ENCODE results near the gene LMO2. TPM values are rescaled to one million over a fixed set of nuclear protein-coding genes. Genes with fewer than 3 reads are reported as not detected.
"Not testable (repeated sequence)": the region's sequence is repeated elsewhere in the genome, so short reads cannot be mapped to it uniquely, and the experiment has no call there.

Gene LMO2
- total RNA-seq, 8 experiments from 2014 or later: 1.0 to 81.7 (median 12.2) TPM

DNA sequence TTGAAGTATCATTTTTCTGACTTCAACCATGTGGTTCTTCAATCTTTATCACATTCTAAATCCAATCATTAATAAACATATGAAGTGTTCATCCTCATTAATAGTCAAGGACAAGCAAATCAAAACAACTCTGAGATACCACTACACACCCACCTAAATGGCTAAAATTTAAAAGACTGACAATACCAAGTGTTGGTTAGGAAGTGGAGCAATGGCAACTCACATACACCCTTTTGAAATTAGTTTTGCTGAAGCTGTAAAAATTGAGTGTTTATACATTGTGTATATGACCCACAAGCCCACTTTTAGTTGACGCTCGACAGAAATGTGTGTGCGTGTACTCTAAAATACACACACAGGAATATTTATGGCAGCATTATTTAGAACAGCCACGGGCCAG, 36.7 kb upstream of the LMO2 start:
- peaks cover 8 to 12% of the 10 kb centered on the region in 2 donors for H3K4me1 ChIP-seq (replicated peaks in 1 of 2)
- in situ Hi-C loops (cut with MboI; ENCODE audit: low pct_unique_long_range_greater_than_20kb in 2 of 9, low sequenced_read_pairs in 9 of 9, unreplicated experiment in 9 of 9): no loop called here
- H3K4me3 ChIP-seq: no peak overlapping the region
- WGBS, 10 experiments: 84 to 100% (median 94%) methylated on average over 1 to 4 of the region's 4 CpGs; no CpG with 5 or more reads in 3 of the 10 experiments
- ATAC-seq (replicated peaks in 6 of 8): no peak
- H3K27ac ChIP-seq: no peak overlapping the region

DNA sequence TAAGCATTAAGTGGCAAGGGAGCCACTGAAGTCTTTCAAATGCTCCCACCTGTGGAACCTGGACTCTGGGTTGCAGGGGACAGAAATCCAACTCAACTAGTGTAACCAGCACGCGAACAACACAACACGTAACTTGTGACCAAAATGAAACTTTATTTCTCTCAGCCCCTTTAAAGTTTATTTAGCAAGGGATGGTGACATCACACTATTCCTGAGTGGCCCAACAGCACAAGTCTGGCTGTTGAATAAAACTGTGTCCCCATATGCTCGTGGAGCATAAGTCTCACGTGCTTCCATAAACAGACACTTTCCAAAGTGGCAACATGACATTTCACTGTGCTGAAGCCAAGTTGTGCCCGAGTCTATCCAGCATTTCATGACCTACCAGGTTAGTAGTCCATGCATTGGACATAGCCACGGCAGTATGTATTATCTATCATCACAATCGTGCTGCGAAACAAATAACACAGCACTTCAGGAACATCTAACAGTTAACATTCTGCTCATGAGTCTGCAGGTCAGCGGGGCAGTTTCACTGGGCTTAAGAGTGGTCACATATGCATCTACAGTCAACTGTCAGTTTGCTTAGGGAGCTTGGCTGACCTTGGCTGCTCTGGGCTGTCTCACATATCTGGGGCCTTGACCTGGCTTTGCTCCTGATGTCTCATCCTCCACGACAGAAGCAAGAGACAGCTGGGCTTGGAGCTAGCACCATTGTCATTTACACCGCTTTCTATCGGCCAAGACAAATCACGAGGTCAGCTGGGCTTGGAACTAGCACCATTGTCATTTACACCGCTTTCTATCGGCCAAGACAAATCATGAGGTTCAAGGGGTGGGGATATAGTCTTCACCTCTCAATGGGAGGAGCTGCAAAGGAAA, 35.0 kb upstream of the LMO2 start:
- H3K4me3 ChIP-seq: no peak overlapping the region
- 63 to 94% (median 77%) methylated on average over 3 to 13 of the region's 16 CpGs; no CpG with 5 or more reads in 2 of the 10 experiments for WGBS, 10 experiments
- no peak overlapping the region for H3K27ac ChIP-seq
- in situ Hi-C loops (cut with MboI; ENCODE audit: low pct_unique_long_range_greater_than_20kb in 2 of 9, low sequenced_read_pairs in 9 of 9, unreplicated experiment in 9 of 9): no loop called here
- ATAC-seq (replicated peaks in 6 of 8): no peak
- peaks cover 8 to 12% of the 10 kb centered on the region in 2 donors for H3K4me1 ChIP-seq (replicated peaks in 1 of 2)

DNA sequence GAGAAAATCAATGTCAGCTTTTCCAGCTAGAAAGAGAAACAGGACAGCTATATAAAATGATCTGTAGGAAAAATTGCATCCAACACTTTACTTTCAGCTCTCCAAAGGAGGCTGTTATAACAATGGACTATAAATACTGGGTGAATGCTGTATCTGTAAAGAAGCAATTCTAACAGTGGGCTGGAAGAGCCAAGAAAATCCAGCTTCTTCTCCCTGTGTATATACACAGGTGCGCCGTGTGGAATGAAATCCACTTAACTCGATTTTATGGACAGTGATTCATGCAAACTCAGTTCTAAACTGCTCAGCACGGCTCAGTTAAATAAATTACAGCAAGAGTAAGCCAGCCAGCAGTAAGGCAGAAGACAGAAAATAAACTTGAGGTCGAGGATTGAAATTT, 32.5 kb upstream of the LMO2 start:
- in situ Hi-C loops (cut with MboI; ENCODE audit: low pct_unique_long_range_greater_than_20kb in 2 of 9, low sequenced_read_pairs in 9 of 9, unreplicated experiment in 9 of 9): no loop called here
- peak in 2 of 8 experiments; percentile 27 to 48 for ATAC-seq (replicated peaks in 6 of 8)
- no peak overlapping the region for H3K27ac ChIP-seq

DNA sequence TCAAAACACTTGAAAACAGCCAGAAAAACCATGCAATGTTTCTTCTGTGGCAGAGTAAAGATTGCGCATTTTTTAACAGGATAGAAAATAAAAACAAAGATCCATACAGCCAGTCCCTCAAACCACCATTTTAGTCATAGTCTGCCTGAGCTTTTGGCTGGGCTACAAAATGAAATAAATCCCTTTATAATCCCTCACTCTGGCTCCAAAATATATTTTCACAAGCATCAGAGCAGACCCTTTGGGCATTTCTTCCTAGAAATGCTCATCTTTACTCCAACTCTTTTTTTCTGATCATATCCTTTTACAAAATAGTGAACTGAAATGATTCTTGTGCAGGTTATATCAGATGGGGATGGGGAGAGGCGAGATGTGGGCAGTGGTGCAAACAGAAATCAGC, 31.8 kb upstream of the LMO2 start:
- WGBS, 10 experiments: 65 to 100% (median 91%) methylated on average over 1 to 2 of the region's 2 CpGs
- Histone ChIP-seq H3K4me1 (replicated peaks in 1 of 2) (no peaks in the 10 kb centered on the region), H3K4me3 (no peak overlapping the region), H3K27ac (no peak overlapping the region)
- in situ Hi-C loops (cut with MboI; ENCODE audit: low pct_unique_long_range_greater_than_20kb in 2 of 9, low sequenced_read_pairs in 9 of 9, unreplicated experiment in 9 of 9): no loop called here
- peak in 2 of 8 experiments; percentile 27 to 34 for ATAC-seq (replicated peaks in 6 of 8)

More for the DNA sequence above, 32.5 kb upstream of the LMO2 start:
- Histone ChIP-seq H3K4me1 (replicated peaks in 1 of 2) (no peaks in the 10 kb centered on the region), H3K4me3 (no peak overlapping the region)
- 40 to 100% (median 66%) methylated on average over 1 to 5 of the region's 5 CpGs; no CpG with 5 or more reads in 1 of the 10 experiments for WGBS, 10 experiments

DNA sequence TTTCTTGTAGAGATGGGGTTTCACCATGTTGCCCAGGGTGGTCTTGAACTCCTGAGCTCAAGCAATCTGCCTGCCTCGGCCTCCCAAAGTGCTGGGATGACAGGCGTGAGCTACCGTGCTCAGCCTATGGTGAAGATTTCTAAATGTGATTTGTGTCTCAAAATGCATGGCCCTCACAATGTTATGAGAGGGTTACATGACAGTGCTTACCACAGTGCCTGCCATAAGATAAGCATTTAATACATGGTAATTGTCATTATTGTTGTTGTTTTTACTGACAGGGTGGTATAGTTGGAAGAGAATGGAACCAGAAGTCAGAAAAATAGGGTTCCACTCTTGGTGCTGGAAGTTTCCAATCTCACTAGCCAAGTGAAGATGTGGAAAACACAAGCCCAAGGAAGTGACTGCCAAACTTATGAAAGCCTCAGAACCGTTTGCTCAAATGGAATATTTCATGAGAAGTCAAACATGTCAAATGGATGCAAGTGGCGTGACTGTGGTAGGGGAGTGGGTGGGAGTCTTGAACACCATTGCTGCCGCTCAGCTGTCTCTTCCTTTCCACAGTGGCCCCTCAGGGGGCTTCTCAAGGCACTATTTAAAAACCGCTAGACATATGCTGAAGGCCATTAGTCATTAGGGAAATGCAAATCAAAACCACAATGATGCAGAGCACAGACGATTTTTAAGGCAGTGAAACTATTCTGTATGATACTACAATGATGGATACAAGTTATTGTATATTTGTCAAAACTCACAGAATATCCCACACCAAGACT, 29.1 kb upstream of the LMO2 start:
- peak in 3 of 8 experiments; percentile 45 to 93 (median 91) for ATAC-seq (replicated peaks in 6 of 8)
- 0 to 100% (median 61%) methylated on average over 1 to 7 of the region's 8 CpGs; no CpG with 5 or more reads in 1 of the 10 experiments for WGBS, 10 experiments
- Histone ChIP-seq H3K4me3 (no peak overlapping the region), H3K27ac (no peak overlapping the region), H3K4me1 (replicated peaks in 1 of 2) (no peaks in the 10 kb centered on the region)
- in situ Hi-C loops (cut with MboI; ENCODE audit: low pct_unique_long_range_greater_than_20kb in 2 of 9, low sequenced_read_pairs in 9 of 9, unreplicated experiment in 9 of 9): no loop called here

DNA sequence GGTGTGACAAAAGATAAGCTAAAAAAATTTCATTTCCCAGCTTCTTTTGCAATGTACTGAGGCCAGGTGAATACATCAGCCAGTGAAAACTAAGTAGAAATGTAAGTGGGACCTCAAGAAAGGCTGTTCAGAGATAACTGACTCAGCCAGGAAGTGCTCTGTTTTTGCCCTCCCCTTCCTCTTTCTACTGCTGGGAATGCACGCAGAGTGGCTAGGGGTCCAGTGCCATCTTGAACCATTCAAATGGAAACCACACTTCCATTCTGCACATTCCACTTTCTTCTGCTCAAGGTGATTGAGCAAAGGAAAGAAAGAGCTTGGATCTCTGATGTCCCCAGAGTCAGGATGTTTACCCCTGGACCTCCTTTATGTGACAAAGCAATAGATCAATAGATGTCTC, 27.8 kb upstream of the LMO2 start:
- 80 to 100% (median 100%) methylated on average over 1 of the region's 1 CpG; no CpG with 5 or more reads in 5 of the 10 experiments for WGBS, 10 experiments
- ATAC-seq (replicated peaks in 6 of 8): no peak
- in situ Hi-C loops (cut with MboI; ENCODE audit: low pct_unique_long_range_greater_than_20kb in 2 of 9, low sequenced_read_pairs in 9 of 9, unreplicated experiment in 9 of 9): no loop called here
- H3K27ac ChIP-seq: no peak overlapping the region
- H3K4me3 ChIP-seq: no peak overlapping the region
- H3K4me1 ChIP-seq (replicated peaks in 1 of 2): no peaks in the 10 kb centered on the region

DNA sequence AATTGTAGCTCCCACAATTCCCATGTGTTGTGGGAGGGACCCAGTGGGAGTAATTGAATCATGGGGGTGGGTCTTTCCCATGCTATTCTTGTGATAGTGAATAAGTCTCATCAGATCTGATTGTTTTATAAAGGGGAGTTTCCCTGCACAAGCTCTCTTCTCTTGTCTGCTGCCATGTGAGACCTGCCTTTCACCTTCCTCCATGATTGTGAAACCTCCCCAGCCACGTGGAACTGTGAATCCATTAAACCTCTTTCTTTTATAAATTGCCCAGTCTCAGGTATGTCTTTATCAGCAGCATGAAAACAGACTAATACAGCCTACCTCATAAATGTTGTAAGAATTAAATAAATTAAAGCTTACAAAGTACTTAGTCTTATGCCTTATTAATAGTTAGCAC, 25.5 kb upstream of the LMO2 start:
- ATAC-seq (replicated peaks in 6 of 8); in situ Hi-C loops (cut with MboI; ENCODE audit: low pct_unique_long_range_greater_than_20kb in 2 of 9, low sequenced_read_pairs in 9 of 9, unreplicated experiment in 9 of 9); H3K4me3 ChIP-seq; H3K27ac ChIP-seq; H3K4me1 ChIP-seq (replicated peaks in 1 of 2): not testable (repeated sequence)
- WGBS, 10 experiments: 14 to 60% (median 42%) methylated on average over 1 of the region's 1 CpG; no CpG with 5 or more reads in 4 of the 10 experiments

DNA sequence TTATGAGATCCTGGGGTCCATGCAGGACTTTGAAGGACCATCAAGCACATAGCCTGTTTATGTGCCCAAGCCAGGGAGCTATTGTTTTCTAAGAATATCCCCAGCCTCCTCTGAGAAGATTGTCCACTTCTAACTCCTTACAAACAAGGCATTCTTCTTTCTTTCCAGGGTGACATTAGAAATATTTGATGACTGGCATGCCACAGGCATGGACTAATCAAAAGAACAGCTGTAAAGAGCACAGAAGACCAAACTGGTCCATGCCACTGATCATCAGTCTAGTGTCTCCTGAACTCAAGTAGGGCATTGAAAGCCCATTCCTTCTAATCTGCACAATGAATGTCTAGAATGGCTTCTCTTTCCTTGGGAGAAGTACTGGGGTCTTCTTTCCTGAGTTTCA, 24.9 kb upstream of the LMO2 start:
- no peak for ATAC-seq (replicated peaks in 6 of 8)
- no peak overlapping the region for H3K27ac ChIP-seq

DNA sequence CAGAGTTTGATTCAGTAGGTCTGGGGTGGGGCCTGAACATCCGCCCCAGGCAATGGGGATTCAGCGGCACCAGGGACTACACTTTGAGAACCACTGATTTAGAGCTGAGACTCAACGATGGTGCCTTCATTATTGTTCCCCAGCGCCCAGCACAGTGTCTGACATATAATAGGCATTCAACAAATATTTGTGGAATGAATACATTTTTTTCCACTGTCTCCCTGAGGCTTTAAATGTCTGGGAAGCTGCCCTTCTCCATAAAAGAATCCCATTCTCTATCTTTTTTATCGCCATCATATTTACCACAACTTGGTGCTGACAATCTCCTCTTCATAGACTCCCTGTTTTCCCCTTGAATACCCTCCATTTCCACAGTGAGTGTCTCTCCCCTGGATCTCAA, 23.6 kb upstream of the LMO2 start:
- no peaks in the 10 kb centered on the region for H3K4me1 ChIP-seq (replicated peaks in 1 of 2)
- 49 to 100% (median 74%) methylated on average over 1 to 4 of the region's 5 CpGs; no CpG with 5 or more reads in 2 of the 10 experiments for WGBS, 10 experiments
- no peak overlapping the region for H3K27ac ChIP-seq
- ATAC-seq (replicated peaks in 6 of 8): no peak
- H3K4me3 ChIP-seq: no peak overlapping the region
- in situ Hi-C loops (cut with MboI; ENCODE audit: low pct_unique_long_range_greater_than_20kb in 2 of 9, low sequenced_read_pairs in 9 of 9, unreplicated experiment in 9 of 9): no loop called here

More for the DNA sequence above, 24.9 kb upstream of the LMO2 start:
- in situ Hi-C loops (cut with MboI; ENCODE audit: low pct_unique_long_range_greater_than_20kb in 2 of 9, low sequenced_read_pairs in 9 of 9, unreplicated experiment in 9 of 9): no loop called here
- no peak overlapping the region for H3K4me3 ChIP-seq
- H3K4me1 ChIP-seq (replicated peaks in 1 of 2): no peaks in the 10 kb centered on the region

DNA sequence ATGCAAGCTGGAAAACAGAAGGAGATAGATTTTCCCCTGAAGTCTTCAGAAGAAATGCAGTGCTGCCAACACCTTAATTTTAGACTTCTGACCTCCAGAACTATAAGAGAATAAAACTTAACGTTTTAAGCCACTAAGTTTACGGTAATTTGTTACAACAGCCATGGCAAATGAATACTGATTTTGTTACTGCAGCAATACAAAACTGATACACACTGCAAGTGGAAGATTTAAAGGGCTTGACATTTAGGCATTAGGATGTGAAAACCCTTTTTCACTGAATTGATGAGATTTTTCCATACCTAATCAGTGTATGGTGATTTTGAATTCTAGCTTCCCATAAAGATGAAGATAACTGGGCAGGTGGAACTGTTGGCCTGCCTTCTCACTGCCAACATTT, 22.1 kb upstream of the LMO2 start:
- peaks cover 0 to 3% of the 10 kb centered on the region in 2 donors for H3K4me1 ChIP-seq (replicated peaks in 1 of 2)
- 42 to 100% (median 80%) methylated on average over 1 to 2 of the region's 2 CpGs for WGBS, 10 experiments
- no peak overlapping the region for H3K4me3 ChIP-seq
- ATAC-seq (replicated peaks in 6 of 8): no peak
- in situ Hi-C loops (cut with MboI; ENCODE audit: low pct_unique_long_range_greater_than_20kb in 2 of 9, low sequenced_read_pairs in 9 of 9, unreplicated experiment in 9 of 9): no loop called here
- H3K27ac ChIP-seq: no peak overlapping the region

DNA sequence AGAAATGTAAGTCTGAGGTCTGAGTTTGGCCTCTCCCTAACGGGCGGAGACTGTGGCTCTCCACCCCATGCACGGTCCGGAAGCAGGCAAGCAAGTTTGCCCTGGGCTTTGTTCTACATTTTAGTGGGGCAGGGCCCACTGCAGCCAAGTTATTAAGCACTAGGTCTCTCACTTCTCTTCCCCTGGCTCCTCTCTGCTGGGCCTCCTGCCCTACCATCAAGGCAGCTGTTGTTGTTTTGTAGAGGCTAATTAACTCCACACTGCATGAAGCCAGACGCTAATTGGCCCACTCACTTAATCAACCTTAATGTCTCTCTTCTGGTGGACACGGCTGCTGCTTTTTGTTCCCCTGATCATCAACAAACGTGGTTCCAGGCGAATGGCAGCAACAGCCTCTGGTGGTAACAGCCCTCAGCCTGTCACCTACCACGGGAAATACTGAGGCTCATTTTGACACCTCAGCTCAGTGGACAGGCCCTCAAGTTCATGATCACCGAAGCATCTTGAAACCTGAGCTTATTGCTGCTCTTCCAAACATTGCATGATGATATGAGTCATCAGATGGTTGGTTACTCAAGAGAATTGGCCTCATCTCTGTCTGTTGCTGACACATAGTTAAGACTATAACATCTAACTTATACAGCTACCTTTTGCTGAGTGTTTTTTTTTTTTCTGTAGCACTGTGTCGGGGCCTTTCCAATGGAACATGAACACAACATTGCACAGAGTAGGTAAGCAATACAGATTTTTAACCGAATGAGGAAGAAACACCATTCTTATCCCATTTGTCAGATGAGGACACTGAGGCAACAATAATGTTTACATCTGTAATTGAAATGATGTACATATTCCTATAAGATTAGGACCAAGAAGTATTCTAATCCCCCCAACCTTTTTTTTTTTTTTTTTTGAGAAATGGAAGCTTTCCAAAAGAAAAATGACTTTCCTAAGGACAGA, 20.8 kb upstream of the LMO2 start:
- H3K27ac ChIP-seq: no peak overlapping the region
- WGBS, 10 experiments: 7 to 71% (median 63%) methylated on average over 4 to 12 of the region's 12 CpGs; no CpG with 5 or more reads in 1 of the 10 experiments
- peak in 6 of 8 experiments; percentile 25 to 93 (median 73) for ATAC-seq (replicated peaks in 6 of 8)
- in situ Hi-C loops (cut with MboI; ENCODE audit: low pct_unique_long_range_greater_than_20kb in 2 of 9, low sequenced_read_pairs in 9 of 9, unreplicated experiment in 9 of 9): no loop called here
- H3K4me3 ChIP-seq: no peak overlapping the region
- H3K4me1 ChIP-seq (replicated peaks in 1 of 2): peaks cover 0 to 3% of the 10 kb centered on the region in 2 donors

DNA sequence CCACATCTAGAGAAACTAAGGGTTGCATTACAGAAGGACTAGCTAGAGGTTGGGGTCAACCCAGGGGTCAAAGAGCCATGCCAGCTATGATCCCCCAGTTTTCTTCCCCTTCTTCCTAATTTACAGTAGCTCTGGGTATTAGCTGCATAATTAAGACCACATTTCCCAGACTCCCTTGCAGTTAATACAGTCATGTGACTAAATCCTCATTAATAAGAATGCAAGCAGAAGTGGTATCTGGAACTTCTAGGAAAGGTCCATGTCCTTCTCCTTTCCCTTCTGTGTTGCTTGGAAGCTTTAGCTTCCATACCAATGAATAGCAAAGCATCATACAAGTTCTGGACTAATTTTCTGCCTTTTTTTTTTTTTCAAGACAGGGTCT, 19.1 kb upstream of the LMO2 start:
- in situ Hi-C loops (cut with MboI; ENCODE audit: low pct_unique_long_range_greater_than_20kb in 2 of 9, low sequenced_read_pairs in 9 of 9, unreplicated experiment in 9 of 9): no loop called here
- Histone ChIP-seq H3K4me1 (replicated peaks in 1 of 2) (peaks cover 11 to 17% of the 10 kb centered on the region in 2 donors), H3K4me3 (no peak overlapping the region), H3K27ac (no peak overlapping the region)
- ATAC-seq (replicated peaks in 6 of 8): no peak

Measured in motor neuron (in vitro differentiated cells).